A673 (cell line): ENCODE data around the gene IQCM.

Experiments
- EZH2 ChIP-seq: fragments of 200-600 bp; sonication (generic); IDR thresholded peaks from 2 replicates; pipeline ENCODE4 v1.6.1; 2017; ENCODE audit warnings: borderline replicate concordance, low read depth, mild to moderate bottlenecking, mixed read lengths, antibody characterized with exemption, low read length; ENCODE audit not compliant: poor library complexity, severe bottlenecking
- TF ChIP-seq, protein P1 (sequence below): fragments of 300-800, 200-600 bp; sonication (generic); conservative IDR thresholded peaks from 2 replicates; pipeline ENCODE4 v1.5.1; 2017; ENCODE audit warnings: low read depth, mild to moderate bottlenecking, antibody characterized with exemption, low read length, moderate library complexity, mixed read lengths

- TF ChIP-seq, protein P1, sequence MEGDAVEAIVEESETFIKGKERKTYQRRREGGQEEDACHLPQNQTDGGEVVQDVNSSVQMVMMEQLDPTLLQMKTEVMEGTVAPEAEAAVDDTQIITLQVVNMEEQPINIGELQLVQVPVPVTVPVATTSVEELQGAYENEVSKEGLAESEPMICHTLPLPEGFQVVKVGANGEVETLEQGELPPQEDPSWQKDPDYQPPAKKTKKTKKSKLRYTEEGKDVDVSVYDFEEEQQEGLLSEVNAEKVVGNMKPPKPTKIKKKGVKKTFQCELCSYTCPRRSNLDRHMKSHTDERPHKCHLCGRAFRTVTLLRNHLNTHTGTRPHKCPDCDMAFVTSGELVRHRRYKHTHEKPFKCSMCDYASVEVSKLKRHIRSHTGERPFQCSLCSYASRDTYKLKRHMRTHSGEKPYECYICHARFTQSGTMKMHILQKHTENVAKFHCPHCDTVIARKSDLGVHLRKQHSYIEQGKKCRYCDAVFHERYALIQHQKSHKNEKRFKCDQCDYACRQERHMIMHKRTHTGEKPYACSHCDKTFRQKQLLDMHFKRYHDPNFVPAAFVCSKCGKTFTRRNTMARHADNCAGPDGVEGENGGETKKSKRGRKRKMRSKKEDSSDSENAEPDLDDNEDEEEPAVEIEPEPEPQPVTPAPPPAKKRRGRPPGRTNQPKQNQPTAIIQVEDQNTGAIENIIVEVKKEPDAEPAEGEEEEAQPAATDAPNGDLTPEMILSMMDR: no peak
- no peak for TF ChIP-seq EZH2
Measured at GRCh38 chr4:149684516-149684915, 131.1 kb downstream of the IQCM start.
